GM13977 (cell line): ENCODE results near the gene SLC17A5.

Source experiments
- DNase-seq: peaks from one replicate; pipeline ENCODE4 v3.0.0; 2012; ENCODE audit warnings: low spot score
- CTCF ChIP-seq: IDR thresholded peaks from 2 replicates; pipeline ENCODE4 v1.5.1; 2012; ENCODE audit warnings: mild to moderate bottlenecking, control low read depth; ENCODE audit not compliant: insufficient read depth; ENCODE audit errors: extremely low read depth, missing control alignments
- in situ Hi-C: fragments of 300-500 bp; cut with MboI; formaldehyde crosslinking; loops from one replicate; pipeline ENCODE4 v1.12.0; 2022; ENCODE audit warnings: low sequenced_read_pairs, low pct_unique_long_range_greater_than_20kb, mixed read lengths, inconsistent platforms; ENCODE audit not compliant: unreplicated experiment

Gene SLC17A5

GRCh38 chr6:73679009-73679408, 25.2 kb upstream of the SLC17A5 start:
- no peak for TF ChIP-seq CTCF
- in situ Hi-C loops: no loop called here

GRCh38 chr6:73675466-73676098, 21.8 kb upstream of the SLC17A5 start:
- TF ChIP-seq CTCF: peak; percentile 90
- in situ Hi-C loops: no loop called here
- DNase-seq: peak; percentile 61

More at GRCh38 chr6:73679009-73679408, 25.2 kb upstream of the SLC17A5 start:
- no peak for DNase-seq

DNA sequence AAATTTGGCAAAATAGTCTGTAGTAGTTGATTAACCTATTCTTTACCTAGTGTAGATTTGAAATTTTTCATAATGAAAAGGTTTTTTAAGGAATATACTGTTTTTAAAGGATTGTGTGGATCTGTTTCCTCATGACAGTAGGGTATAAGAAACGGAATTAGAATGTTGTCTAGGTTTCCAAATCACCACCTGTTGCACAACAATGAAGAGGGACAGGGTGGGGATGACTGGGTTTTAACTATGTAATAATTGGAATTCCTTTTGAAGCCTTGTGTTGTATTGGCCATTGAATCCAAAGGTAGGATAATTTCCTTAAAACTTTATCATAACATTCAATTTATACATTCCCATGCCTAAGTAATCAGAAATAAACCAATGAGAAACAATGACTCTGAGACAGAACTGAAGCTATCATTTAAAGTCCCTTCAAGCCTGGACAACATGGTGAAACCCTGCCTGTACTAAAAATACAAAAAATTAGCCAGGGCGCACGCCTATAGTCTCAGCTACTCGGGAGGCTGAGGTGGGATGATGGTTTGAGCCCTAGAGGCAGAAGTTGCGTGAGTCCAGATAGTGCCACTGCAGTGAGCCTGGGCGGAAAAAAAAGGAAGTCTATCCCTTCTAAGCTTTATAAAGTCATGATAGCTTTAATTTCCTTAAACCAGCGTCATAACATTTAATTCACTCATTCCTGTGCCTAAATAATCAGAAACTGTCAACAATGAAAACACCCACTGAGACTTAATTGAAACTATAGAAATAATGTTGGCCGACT, 18.3 kb upstream of the SLC17A5 start:
- no peak for TF ChIP-seq CTCF
- in situ Hi-C loops: no loop called here
- no peak for DNase-seq

DNA sequence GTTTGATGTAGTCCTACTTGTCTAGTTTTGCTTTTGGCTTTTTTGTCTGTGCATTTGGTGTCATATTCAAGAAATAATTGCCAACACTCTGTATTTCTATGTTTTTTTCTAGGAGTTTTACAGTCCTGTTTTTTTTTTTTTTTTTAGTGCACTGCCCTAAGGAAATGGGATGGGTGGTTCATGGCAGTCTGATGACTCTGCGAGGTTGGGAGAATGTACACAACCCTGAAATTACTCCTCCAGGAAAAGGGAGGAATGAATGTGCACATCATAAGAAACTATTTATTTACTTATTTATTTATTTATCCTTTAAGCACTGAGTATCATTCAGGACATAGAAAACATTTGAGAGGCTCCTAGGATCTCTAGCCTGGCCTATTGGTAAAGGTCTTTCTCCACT, 15.2 kb upstream of the SLC17A5 start:
- no peak for TF ChIP-seq CTCF
- no peak for DNase-seq
- in situ Hi-C loops: no loop called here

DNA sequence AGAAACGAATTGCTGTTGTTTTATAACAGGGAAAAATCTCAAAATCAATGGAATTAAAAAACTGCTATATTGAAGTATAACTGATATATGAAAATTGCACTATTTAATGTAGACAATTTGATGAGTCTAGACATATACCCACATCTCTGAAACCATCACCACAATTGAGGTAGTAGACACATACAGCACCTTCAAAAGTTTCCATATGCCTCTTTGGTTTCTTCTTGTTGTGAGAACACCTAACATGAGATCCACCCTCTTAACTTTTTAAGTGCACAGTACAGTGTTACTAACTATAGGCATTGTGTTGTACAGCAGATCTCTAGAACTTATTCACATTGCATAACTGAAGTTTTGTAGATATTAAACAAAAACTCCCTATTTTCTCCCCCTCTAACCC, 14.0 kb upstream of the SLC17A5 start:
- no peak for TF ChIP-seq CTCF
- no peak for DNase-seq
- in situ Hi-C loops: no loop called here

GRCh38 chr6:73666393-73666792, 12.6 kb upstream of the SLC17A5 start:
- DNase-seq: no peak
- no peak for TF ChIP-seq CTCF
- in situ Hi-C loops: no loop called here
